ENCODE results near the gene MGAT5.

The MGAT5 gene

GRCh38 chr2:134446383-134447017, 192.6 kb downstream of the MGAT5 start:
- peak; percentile 72 for DNase-seq (ENCODE audit: low read depth)

GRCh38 chr2:134447669-134448068, 193.8 kb downstream of the MGAT5 start:
- DNase-seq (ENCODE audit: low read depth), result no peak

GRCh38 chr2:134448650-134449049, 194.8 kb downstream of the MGAT5 start:
- DNase-seq (ENCODE audit: low read depth), result no peak

GRCh38 chr2:134449157-134449556, 195.3 kb downstream of the MGAT5 start:
- DNase-seq (ENCODE audit: low read depth), result no peak

- DNase-seq (ENCODE audit: low read depth), result no peak
Measured at GRCh38 chr2:134449751-134450513, 196.1 kb downstream of the MGAT5 start.

- DNase-seq (ENCODE audit: low read depth), result no peak
Measured at GRCh38 chr2:134451347-134451630, 197.4 kb downstream of the MGAT5 start.

- no peak for DNase-seq (ENCODE audit: low read depth)
Measured at GRCh38 chr2:134452042-134452733, 198.3 kb downstream of the MGAT5 start.

- DNase-seq (ENCODE audit: low read depth), result no peak
Measured at GRCh38 chr2:134453476-134453875, 199.6 kb downstream of the MGAT5 start.

GRCh38 chr2:134453973-134454372, 200.1 kb downstream of the MGAT5 start:
- DNase-seq (ENCODE audit: low read depth), result no peak

- DNase-seq (ENCODE audit: low read depth), result no peak
Measured at GRCh38 chr2:134454426-134454825, 200.6 kb downstream of the MGAT5 start.

- DNase-seq (ENCODE audit: low read depth), result no peak
Measured at GRCh38 chr2:134454931-134455330, 201.1 kb downstream of the MGAT5 start.

- no peak for DNase-seq (ENCODE audit: low read depth)
Measured at GRCh38 chr2:134455426-134455825, 201.6 kb downstream of the MGAT5 start.

- DNase-seq (ENCODE audit: low read depth), result no peak
Measured at GRCh38 chr2:134457353-134457752, 203.5 kb downstream of the MGAT5 start.

GRCh38 chr2:134457765-134458472, 204.0 kb downstream of the MGAT5 start:
- DNase-seq (ENCODE audit: low read depth), result no peak

- DNase-seq (ENCODE audit: low read depth), result no peak
Measured at GRCh38 chr2:134458473-134458853, 204.6 kb downstream of the MGAT5 start.

- DNase-seq (ENCODE audit: low read depth), result no peak
Measured at GRCh38 chr2:134458950-134459349, 205.1 kb downstream of the MGAT5 start.

GRCh38 chr2:134459706-134460406, 206.0 kb downstream of the MGAT5 start:
- DNase-seq (ENCODE audit: low read depth), result no peak

- peak; percentile 51 for DNase-seq (ENCODE audit: low read depth)
Measured at GRCh38 chr2:134460583-134460998, 206.7 kb downstream of the MGAT5 start.

- DNase-seq (ENCODE audit: low read depth), result peak; percentile 16
Measured at GRCh38 chr2:134461511-134461910, 207.6 kb downstream of the MGAT5 start.

GRCh38 chr2:134462275-134462674, 208.4 kb downstream of the MGAT5 start:
- DNase-seq (ENCODE audit: low read depth), result no peak

GRCh38 chr2:134462791-134463698, 209.2 kb downstream of the MGAT5 start:
- no peak for DNase-seq (ENCODE audit: low read depth)
